Measurements from ENCODE around the gene WNT7A.

DNA sequence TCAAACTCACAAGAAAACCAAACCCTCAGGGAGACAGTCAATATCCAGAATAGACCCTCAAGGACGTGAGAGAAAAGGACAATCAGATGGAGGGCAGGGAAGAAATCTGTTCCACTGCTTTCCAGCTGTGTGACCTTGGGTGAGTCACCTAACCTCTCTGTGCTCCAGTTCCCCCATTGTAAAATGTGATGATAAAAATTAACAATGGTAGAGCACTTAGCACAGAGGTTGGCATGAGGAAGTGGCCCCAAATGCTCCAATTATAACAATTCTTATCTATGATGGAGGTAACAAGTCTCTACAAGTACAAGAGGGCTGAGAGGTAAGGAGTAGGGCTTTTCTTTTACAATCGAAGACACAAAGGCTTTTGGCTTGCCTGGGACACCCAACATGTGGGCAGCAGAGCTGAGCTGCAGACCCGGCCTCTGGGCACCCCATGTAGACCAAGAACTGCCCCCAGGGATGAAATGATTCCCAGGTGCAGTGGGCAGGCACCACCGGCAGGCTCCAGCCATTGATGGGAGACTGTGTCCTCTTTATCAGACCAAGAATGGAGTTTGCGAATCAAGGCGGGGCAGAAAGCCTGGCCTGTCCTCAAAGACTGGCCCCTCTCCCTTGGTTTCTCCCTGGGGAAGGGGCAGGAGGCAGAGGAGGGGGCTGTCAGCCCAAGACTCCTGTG lies 22.0 kb downstream of the WNT7A start:
- TF ChIP-seq, protein P1, sequence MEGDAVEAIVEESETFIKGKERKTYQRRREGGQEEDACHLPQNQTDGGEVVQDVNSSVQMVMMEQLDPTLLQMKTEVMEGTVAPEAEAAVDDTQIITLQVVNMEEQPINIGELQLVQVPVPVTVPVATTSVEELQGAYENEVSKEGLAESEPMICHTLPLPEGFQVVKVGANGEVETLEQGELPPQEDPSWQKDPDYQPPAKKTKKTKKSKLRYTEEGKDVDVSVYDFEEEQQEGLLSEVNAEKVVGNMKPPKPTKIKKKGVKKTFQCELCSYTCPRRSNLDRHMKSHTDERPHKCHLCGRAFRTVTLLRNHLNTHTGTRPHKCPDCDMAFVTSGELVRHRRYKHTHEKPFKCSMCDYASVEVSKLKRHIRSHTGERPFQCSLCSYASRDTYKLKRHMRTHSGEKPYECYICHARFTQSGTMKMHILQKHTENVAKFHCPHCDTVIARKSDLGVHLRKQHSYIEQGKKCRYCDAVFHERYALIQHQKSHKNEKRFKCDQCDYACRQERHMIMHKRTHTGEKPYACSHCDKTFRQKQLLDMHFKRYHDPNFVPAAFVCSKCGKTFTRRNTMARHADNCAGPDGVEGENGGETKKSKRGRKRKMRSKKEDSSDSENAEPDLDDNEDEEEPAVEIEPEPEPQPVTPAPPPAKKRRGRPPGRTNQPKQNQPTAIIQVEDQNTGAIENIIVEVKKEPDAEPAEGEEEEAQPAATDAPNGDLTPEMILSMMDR (IDR thresholded peaks at IDR 0.05) = no peak
- TF ChIP-seq POLR2A (IDR thresholded peaks at IDR 0.05) = no peak

Data from prostate gland (tissue), 2 donors.